Neural crest cell (in vitro differentiated cells): ENCODE results near the gene TWNK. TPM values are rescaled to one million over a fixed set of nuclear protein-coding genes. Genes with fewer than 3 reads are reported as not detected.

Source experiments
- DNase-seq: peaks from one replicate; pipeline ENCODE4 v3.0.0; 2021; ENCODE audit warnings: low read depth, mixed read lengths, low spot score
- H3K27ac Mint-ChIP-seq: one replicate; pipeline ENCODE4 v1.8.0; 2021; ENCODE audit warnings: mild to moderate bottlenecking, mixed read lengths; ENCODE audit not compliant: unreplicated experiment
- H3K27me3 Mint-ChIP-seq: 2 replicates; pipeline ENCODE4 v1.8.0; 2021; ENCODE audit warnings: low read depth, mild to moderate bottlenecking, mixed read lengths
- H3K36me3 Mint-ChIP-seq: 2 replicates; pipeline ENCODE4 v1.8.0; 2021; ENCODE audit warnings: low read depth, mild to moderate bottlenecking, mixed read lengths
- H3K4me1 Mint-ChIP-seq: 2 replicates; pipeline ENCODE4 v1.8.0; 2021; ENCODE audit warnings: mixed read lengths
- H3K4me3 Mint-ChIP-seq: one replicate; pipeline ENCODE4 v1.8.0; 2021; ENCODE audit warnings: mild to moderate bottlenecking, mixed read lengths
- H3K9me3 Mint-ChIP-seq: 2 replicates; pipeline ENCODE4 v1.8.0; 2021; ENCODE audit warnings: mixed read lengths
- CTCF ChIP-seq: fragments of 200-600 bp; sonication (generic); conservative IDR thresholded peaks from 2 replicates; pipeline ENCODE4 v1.5.0; 2021; ENCODE audit warnings: antibody characterized with exemption, mild to moderate bottlenecking
- total RNA-seq: library from RNA; stranded (reverse); gene quantifications from 2 replicates; pipeline ENCODE4 v1.2.1, GENCODE V29; 2021

TWNK gene
- total RNA-seq, 1 donor from 2014 or later: 14.6 TPM

GRCh38 chr10:100976906-100977305 is 10.4 kb upstream of the TWNK start:
- Mint-ChIP-seq H3K9me3 (no peaks in the 10 kb centered on the region), H3K36me3 (peaks cover 2% of the 10 kb centered on the region), H3K4me1 (peaks cover 13% of the 10 kb centered on the region), H3K27me3 (no peaks in the 10 kb centered on the region), H3K4me3 (no peak overlapping the region), H3K27ac (no peak overlapping the region)
- no peak for DNase-seq
- no peak for TF ChIP-seq CTCF

GRCh38 chr10:100977436-100977835 is 9.9 kb upstream of the TWNK start:
- no peak for DNase-seq
- H3K27ac Mint-ChIP-seq: no peak overlapping the region
- peaks cover 8% of the 10 kb centered on the region for H3K4me1 Mint-ChIP-seq
- H3K4me3 Mint-ChIP-seq: no peak overlapping the region
- H3K27me3 Mint-ChIP-seq: no peaks in the 10 kb centered on the region
- no peaks in the 10 kb centered on the region for H3K9me3 Mint-ChIP-seq
- TF ChIP-seq CTCF: no peak
- peaks cover 2% of the 10 kb centered on the region for H3K36me3 Mint-ChIP-seq

- Mint-ChIP-seq H3K9me3 (no peaks in the 10 kb centered on the region), H3K36me3 (peaks cover 2% of the 10 kb centered on the region), H3K4me3 (no peak overlapping the region), H3K4me1 (peaks cover 2% of the 10 kb centered on the region), H3K27me3 (no peaks in the 10 kb centered on the region), H3K27ac (no peak overlapping the region)
- no peak for DNase-seq
- TF ChIP-seq CTCF: no peak
Measured at GRCh38 chr10:100978121-100978900, 9.0 kb upstream of the TWNK start.

- DNase-seq: no peak
- no peaks in the 10 kb centered on the region for H3K27me3 Mint-ChIP-seq
- H3K4me3 Mint-ChIP-seq: no peak overlapping the region
- H3K9me3 Mint-ChIP-seq: no peaks in the 10 kb centered on the region
- TF ChIP-seq CTCF: no peak
- no peak overlapping the region for H3K27ac Mint-ChIP-seq
- no peaks in the 10 kb centered on the region for H3K4me1 Mint-ChIP-seq
- peaks cover 2% of the 10 kb centered on the region for H3K36me3 Mint-ChIP-seq
Measured at GRCh38 chr10:100978901-100979195, 8.5 kb upstream of the TWNK start.

- no peak for DNase-seq
- Mint-ChIP-seq H3K36me3 (peaks cover 2% of the 10 kb centered on the region), H3K4me3 (no peak overlapping the region), H3K4me1 (no peaks in the 10 kb centered on the region), H3K27me3 (no peaks in the 10 kb centered on the region), H3K27ac (no peak overlapping the region), H3K9me3 (no peaks in the 10 kb centered on the region)
- TF ChIP-seq CTCF: no peak
Measured at GRCh38 chr10:100979791-100980272, 7.5 kb upstream of the TWNK start.
